Osteoblast (primary cell): ENCODE results near the gene AVP. TPM values are rescaled to one million over a fixed set of nuclear protein-coding genes. Genes with fewer than 3 reads are reported as not detected.

Source experiments
- DNase-seq: peaks from one replicate; pipeline ENCODE4 v3.0.0; 2011; ENCODE audit warnings: low spot score, mixed read lengths; ENCODE audit not compliant: insufficient read length; ENCODE audit errors: missing footprints
- H2AFZ ChIP-seq: 2 replicates; pipeline ENCODE4 v1.6.0; 2011; ENCODE audit warnings: mild to moderate bottlenecking, low read length
- H3K27ac ChIP-seq: 2 replicates; pipeline ENCODE4 v1.5.1; 2011; ENCODE audit warnings: mild to moderate bottlenecking, low read depth, low read length, moderate library complexity
- H3K27me3 ChIP-seq: 2 replicates; pipeline ENCODE4 v1.6.0; 2012; ENCODE audit warnings: mild to moderate bottlenecking, control low read depth, inconsistent platforms, low read length, moderate library complexity; ENCODE audit not compliant: insufficient read depth
- H3K36me3 ChIP-seq: 2 replicates; pipeline ENCODE4 v1.5.1; 2011; ENCODE audit warnings: mild to moderate bottlenecking, low read length, control low read depth, moderate library complexity; ENCODE audit not compliant: insufficient read depth
- H3K4me1 ChIP-seq: 2 replicates; pipeline ENCODE4 v1.5.1; 2011; ENCODE audit warnings: mild to moderate bottlenecking, low read length, control low read depth, moderate library complexity; ENCODE audit not compliant: insufficient read depth
- H3K4me2 ChIP-seq: 2 replicates; pipeline ENCODE4 v1.6.0; 2011; ENCODE audit warnings: mild to moderate bottlenecking, low read length; ENCODE audit not compliant: insufficient read depth
- H3K4me3 ChIP-seq: fragments of 200-600 bp; sonication (generic); 3 replicates; pipeline ENCODE4 v1.5.1; 2012; ENCODE audit warnings: mild to moderate bottlenecking, low read length, inconsistent platforms; ENCODE audit not compliant: insufficient read depth
- H3K79me2 ChIP-seq: 2 replicates; pipeline ENCODE4 v1.6.0; 2012; ENCODE audit warnings: mild to moderate bottlenecking, low read length, control low read depth, inconsistent platforms; ENCODE audit not compliant: insufficient read depth
- H3K9me3 ChIP-seq: 2 replicates; pipeline ENCODE4 v1.5.1; 2011; ENCODE audit warnings: low read depth, low read length, control low read depth
- H4K20me1 ChIP-seq: 2 replicates; pipeline ENCODE4 v1.6.0; 2012; ENCODE audit warnings: mild to moderate bottlenecking, low read length, control low read depth; ENCODE audit not compliant: insufficient read depth
- total RNA-seq: library from RNA; depleted of rRNA; stranded (reverse); fragments of >200 nt; gene quantifications from 2 replicates; pipeline ENCODE4 v1.2.3, GENCODE V29; 2012
- TF ChIP-seq, protein P1 (sequence below): IDR thresholded peaks from 2 replicates; pipeline ENCODE4 v1.5.1; 2011; ENCODE audit warnings: mild to moderate bottlenecking, low read depth, low read length, moderate library complexity; ENCODE audit errors: extremely low read depth

The AVP gene
- total RNA-seq, 1 donor = not detected

GRCh38 chr20:3093861-3094361, 9.4 kb upstream of the AVP start:
- no peak overlapping the region for H3K4me3 ChIP-seq
- DNase-seq = no peak
- peaks cover 26% of the 10 kb centered on the region for H3K27me3 ChIP-seq
- no peak overlapping the region for H2AFZ ChIP-seq
- TF ChIP-seq, protein P1, sequence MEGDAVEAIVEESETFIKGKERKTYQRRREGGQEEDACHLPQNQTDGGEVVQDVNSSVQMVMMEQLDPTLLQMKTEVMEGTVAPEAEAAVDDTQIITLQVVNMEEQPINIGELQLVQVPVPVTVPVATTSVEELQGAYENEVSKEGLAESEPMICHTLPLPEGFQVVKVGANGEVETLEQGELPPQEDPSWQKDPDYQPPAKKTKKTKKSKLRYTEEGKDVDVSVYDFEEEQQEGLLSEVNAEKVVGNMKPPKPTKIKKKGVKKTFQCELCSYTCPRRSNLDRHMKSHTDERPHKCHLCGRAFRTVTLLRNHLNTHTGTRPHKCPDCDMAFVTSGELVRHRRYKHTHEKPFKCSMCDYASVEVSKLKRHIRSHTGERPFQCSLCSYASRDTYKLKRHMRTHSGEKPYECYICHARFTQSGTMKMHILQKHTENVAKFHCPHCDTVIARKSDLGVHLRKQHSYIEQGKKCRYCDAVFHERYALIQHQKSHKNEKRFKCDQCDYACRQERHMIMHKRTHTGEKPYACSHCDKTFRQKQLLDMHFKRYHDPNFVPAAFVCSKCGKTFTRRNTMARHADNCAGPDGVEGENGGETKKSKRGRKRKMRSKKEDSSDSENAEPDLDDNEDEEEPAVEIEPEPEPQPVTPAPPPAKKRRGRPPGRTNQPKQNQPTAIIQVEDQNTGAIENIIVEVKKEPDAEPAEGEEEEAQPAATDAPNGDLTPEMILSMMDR = no peak
- H3K79me2 ChIP-seq = no peaks in the 10 kb centered on the region
- H3K4me2 ChIP-seq = no peak overlapping the region
- no peaks in the 10 kb centered on the region for H3K36me3 ChIP-seq
- H4K20me1 ChIP-seq = no peaks in the 10 kb centered on the region
- no peaks in the 10 kb centered on the region for H3K9me3 ChIP-seq
- H3K27ac ChIP-seq = no peak overlapping the region
- H3K4me1 ChIP-seq = no peaks in the 10 kb centered on the region

DNA sequence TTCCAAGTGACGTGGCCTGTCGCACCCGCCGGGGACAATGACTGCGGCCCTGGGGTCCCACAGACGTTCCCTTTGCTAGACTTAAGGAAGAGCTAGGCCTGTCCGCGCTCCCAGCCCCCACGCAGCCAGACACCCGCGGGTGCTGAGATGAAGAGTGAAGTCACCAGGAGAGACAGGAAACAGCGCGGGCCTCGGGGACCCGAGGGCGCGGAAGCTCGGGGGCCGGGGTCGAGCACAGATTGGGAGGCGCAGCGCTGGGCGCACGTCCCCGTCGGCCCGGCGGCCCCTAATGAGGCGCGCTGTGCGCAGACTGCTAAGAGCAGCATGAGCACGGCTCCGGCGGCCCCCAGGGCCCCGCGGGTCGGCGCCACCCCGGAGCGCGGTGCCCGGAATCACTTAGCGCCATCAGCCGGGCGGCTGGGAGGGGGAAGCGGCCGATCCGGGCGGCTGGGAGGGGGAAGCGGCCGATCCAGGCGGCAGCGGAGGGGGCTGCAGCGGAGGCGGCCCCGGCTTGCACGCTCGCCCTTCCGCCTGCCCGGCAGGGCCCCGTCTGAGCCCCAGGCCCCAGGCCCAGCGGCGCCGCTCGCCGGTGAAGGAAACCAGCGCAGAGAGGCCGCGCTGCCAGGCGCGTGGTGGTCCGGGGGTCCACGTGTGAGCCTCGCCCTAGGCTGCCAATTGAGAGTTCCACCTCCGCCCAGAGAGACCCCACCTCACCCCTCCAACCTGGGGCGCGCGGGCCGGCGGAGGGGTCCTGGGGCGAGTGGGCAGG, 8.3 kb upstream of the AVP start:
- H3K9me3 ChIP-seq = no peaks in the 10 kb centered on the region
- H3K27ac ChIP-seq = no peak overlapping the region
- no peaks in the 10 kb centered on the region for H4K20me1 ChIP-seq
- H3K79me2 ChIP-seq = no peaks in the 10 kb centered on the region
- DNase-seq = peak; percentile 88
- peak overlapping the region; percentile 63 for H3K4me3 ChIP-seq
- no peaks in the 10 kb centered on the region for H3K4me1 ChIP-seq
- no peaks in the 10 kb centered on the region for H3K36me3 ChIP-seq
- no peak overlapping the region for H2AFZ ChIP-seq
- H3K27me3 ChIP-seq = peaks cover 26% of the 10 kb centered on the region
- H3K4me2 ChIP-seq = peak overlapping the region; percentile 60
- TF ChIP-seq, protein P1 = no peak

DNA sequence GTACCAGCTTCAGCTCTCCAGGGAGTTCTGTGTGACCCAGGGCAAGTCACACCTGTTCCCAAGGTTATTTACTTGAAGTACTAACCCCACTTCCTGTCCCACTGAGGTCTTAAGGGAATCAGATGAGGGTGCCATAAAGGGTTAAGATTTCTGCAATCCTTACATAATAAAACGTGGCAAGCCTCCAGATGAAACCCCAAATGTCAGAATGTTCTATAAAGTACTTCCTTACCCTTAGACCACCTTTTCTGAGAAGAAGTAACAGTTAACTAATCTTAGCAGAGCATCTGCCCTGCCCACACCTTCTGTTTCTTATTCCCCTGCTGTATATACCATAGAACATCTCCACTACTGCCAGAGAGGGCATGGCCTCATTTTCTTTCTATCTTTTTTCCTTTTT, 6.0 kb upstream of the AVP start:
- TF ChIP-seq, protein P1 = no peak
- DNase-seq = no peak
- Histone ChIP-seq H3K27ac (no peak overlapping the region), H3K4me2 (no peak overlapping the region), H4K20me1 (no peaks in the 10 kb centered on the region), H3K4me3 (no peak overlapping the region), H3K79me2 (no peaks in the 10 kb centered on the region), H3K9me3 (no peaks in the 10 kb centered on the region), H2AFZ (no peak overlapping the region), H3K36me3 (no peaks in the 10 kb centered on the region), H3K4me1 (no peaks in the 10 kb centered on the region), H3K27me3 (peaks cover 26% of the 10 kb centered on the region)

- H3K27ac ChIP-seq = no peak overlapping the region
- H3K9me3 ChIP-seq = no peaks in the 10 kb centered on the region
- peaks cover 40% of the 10 kb centered on the region for H3K27me3 ChIP-seq
- no peaks in the 10 kb centered on the region for H3K79me2 ChIP-seq
- no peaks in the 10 kb centered on the region for H4K20me1 ChIP-seq
- H3K36me3 ChIP-seq = no peaks in the 10 kb centered on the region
- TF ChIP-seq, protein P1 = no peak
- peak; percentile 80 for DNase-seq
- H3K4me3 ChIP-seq = no peak overlapping the region
- H2AFZ ChIP-seq = no peak overlapping the region
- H3K4me2 ChIP-seq = no peak overlapping the region
- H3K4me1 ChIP-seq = no peaks in the 10 kb centered on the region
These were observed 3.5 kb upstream of the AVP start for GRCh38 chr20:3088031-3088430.
